SU-DHL-6 (cell line): ENCODE measurements around the gene FANCC.

Experiments used
- CTCF ChIP-seq: fragments of 200-600 bp; sonication (generic); IDR thresholded peaks from one replicate; pipeline ENCODE4 v1.5.1; 2017; ENCODE audit warnings: antibody characterized with exemption, mild to moderate bottlenecking, low read length, moderate library complexity; ENCODE audit not compliant: insufficient read depth, poor library complexity, severe bottlenecking
- EZH2phosphoT487 ChIP-seq: fragments of 200-600 bp; sonication (generic), shearing (Covaris generic); conservative IDR thresholded peaks from 2 replicates; pipeline ENCODE4 v1.6.1; 2018; ENCODE audit warnings: mild to moderate bottlenecking, antibody characterized with exemption, low read length, moderate library complexity, mixed read lengths

DNA sequence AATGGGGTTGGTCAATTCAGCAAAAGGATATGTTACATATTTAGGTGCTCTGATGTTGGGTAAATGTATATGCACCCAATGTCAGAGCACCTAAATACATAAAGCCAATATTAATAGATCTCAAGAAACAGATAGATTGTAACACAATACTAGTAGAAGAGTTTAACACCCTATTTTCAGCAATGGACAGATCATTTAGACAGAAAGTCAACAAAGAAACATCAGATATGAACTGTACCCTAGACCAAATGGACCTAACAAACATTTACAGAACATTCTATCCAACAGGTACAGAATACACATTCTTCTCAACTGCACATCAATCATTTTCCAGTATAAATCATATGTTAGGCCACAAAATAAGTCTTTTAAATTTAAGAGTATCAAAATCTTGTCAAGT lies 35.2 kb downstream of the FANCC start:
- TF ChIP-seq CTCF (no peak), EZH2phosphoT487 (no peak)
